OCI-LY1 (cell line): ENCODE results near the gene CCDC190.
"Not testable (repeated sequence)": the region's sequence is repeated elsewhere in the genome, so short reads cannot be mapped to it uniquely, and the experiment has no call there.

ENCODE experiments used
- CTCF ChIP-seq: fragments of 200-600 bp; sonication (generic), shearing (Covaris generic); IDR thresholded peaks from 2 replicates; pipeline ENCODE4 v1.5.1; 2017; ENCODE audit warnings: mild to moderate bottlenecking, antibody characterized with exemption, low read length, moderate library complexity, mixed read lengths
- EZH2 ChIP-seq: fragments of 200-600 bp; sonication (generic), shearing (Covaris generic); IDR thresholded peaks from 2 replicates; pipeline ENCODE4 v1.8.0; 2017; ENCODE audit warnings: borderline replicate concordance, mixed run types, mild to moderate bottlenecking, antibody characterized with exemption, low read length, moderate library complexity, mixed read lengths

- not testable (repeated sequence) for TF ChIP-seq CTCF, EZH2
Measured at GRCh38 chr1:162812357-162812756, 48.6 kb downstream of the CCDC190 start.
